ENCODE results near the gene TLX1.

The TLX1 gene

DNA sequence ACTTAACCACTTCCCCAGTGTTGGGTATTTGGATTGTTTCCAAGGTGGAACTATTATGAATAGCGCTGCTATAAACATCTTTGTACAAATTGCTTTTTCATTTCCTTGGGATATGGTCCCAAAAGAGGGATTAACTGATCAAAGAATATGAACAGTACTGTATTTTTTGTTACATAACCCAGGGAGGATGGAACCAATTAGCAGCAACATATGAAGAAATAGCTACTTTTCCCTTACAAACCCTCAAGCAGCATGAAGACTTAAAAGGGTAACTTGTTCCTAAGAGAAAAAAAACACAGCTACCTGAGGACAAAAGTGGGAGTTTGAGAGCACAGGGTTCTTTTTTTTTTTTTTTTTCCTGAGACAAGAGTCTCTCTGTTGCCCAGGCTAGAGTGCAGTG is 13.1 kb upstream of the TLX1 start:
- H3K36me3 ChIP-seq (replicated peaks; ENCODE audit: insufficient read depth, low read length): no peaks in the 10 kb centered on the region
- no peak for TF ChIP-seq EZH2 (optimal IDR thresholded peaks at IDR 0.05; ENCODE audit: low read depth, low read length)
- TF ChIP-seq, protein P1, sequence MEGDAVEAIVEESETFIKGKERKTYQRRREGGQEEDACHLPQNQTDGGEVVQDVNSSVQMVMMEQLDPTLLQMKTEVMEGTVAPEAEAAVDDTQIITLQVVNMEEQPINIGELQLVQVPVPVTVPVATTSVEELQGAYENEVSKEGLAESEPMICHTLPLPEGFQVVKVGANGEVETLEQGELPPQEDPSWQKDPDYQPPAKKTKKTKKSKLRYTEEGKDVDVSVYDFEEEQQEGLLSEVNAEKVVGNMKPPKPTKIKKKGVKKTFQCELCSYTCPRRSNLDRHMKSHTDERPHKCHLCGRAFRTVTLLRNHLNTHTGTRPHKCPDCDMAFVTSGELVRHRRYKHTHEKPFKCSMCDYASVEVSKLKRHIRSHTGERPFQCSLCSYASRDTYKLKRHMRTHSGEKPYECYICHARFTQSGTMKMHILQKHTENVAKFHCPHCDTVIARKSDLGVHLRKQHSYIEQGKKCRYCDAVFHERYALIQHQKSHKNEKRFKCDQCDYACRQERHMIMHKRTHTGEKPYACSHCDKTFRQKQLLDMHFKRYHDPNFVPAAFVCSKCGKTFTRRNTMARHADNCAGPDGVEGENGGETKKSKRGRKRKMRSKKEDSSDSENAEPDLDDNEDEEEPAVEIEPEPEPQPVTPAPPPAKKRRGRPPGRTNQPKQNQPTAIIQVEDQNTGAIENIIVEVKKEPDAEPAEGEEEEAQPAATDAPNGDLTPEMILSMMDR (IDR thresholded peaks at IDR 0.05; ENCODE audit: low read length): no peak
- no peak for TF ChIP-seq EZH2phosphoT487 (IDR thresholded peaks at IDR 0.05; ENCODE audit: low read length)
- H4K20me1 ChIP-seq (ENCODE audit: insufficient read depth, low read length): no peaks in the 10 kb centered on the region
- H3K9ac ChIP-seq (ENCODE audit: low read length): no peak overlapping the region
- H3K4me2 ChIP-seq (ENCODE audit: low read depth, low read length): no peak overlapping the region
- H3K79me2 ChIP-seq (ENCODE audit: low read length): no peaks in the 10 kb centered on the region
- no peak overlapping the region for H3K4me3 ChIP-seq (ENCODE audit: low read length)
- no peaks in the 10 kb centered on the region for H3F3A ChIP-seq (ENCODE audit: insufficient read depth, low read length)
- H3K9me3 ChIP-seq (replicated peaks; ENCODE audit: insufficient read depth, low read length): no peaks in the 10 kb centered on the region
- peaks cover 7% of the 10 kb centered on the region; the same call in 1 of the 2 replicates for H3K4me1 ChIP-seq (ENCODE audit: low read length)
- no peak overlapping the region for H3K27ac ChIP-seq (ENCODE audit: low read length)
- no peak for DNase-seq
- H2AFZ ChIP-seq (ENCODE audit: low read length): no peak overlapping the region
- peaks cover 29% of the 10 kb centered on the region for H3K27me3 ChIP-seq (replicated peaks; ENCODE audit: insufficient read depth, low read length)
- H3K9me2 ChIP-seq (replicated peaks; ENCODE audit: insufficient read depth, low read length): no peaks in the 10 kb centered on the region

DNA sequence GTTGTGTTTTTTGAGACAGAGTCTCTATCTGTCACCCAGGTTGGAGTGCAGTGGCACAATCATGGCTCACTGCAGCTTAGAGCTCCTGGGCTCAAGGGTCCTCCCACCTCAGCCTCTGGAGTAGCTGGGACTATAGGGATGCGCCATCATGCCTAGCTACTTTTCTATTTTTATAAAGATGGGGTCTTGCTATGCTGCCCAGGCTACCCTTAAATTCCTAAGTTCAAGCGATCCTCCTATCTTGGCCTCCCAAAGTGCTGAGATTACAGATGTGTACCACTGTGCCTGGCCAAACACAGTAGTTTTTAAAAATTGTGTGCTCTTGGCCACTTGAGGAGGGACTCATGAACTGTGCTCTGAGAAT is 10.6 kb upstream of the TLX1 start:
- H3K79me2 ChIP-seq (ENCODE audit: low read length): no peaks in the 10 kb centered on the region
- peaks cover 48% of the 10 kb centered on the region for H3K27me3 ChIP-seq (replicated peaks; ENCODE audit: insufficient read depth, low read length)
- peak overlapping the region; percentile 63 for H3K4me3 ChIP-seq (ENCODE audit: low read length)
- peak overlapping the region; percentile 75 for H2AFZ ChIP-seq (ENCODE audit: low read length)
- H3K9me2 ChIP-seq (replicated peaks; ENCODE audit: insufficient read depth, low read length): no peaks in the 10 kb centered on the region
- H3K9me3 ChIP-seq (replicated peaks; ENCODE audit: insufficient read depth, low read length): no peaks in the 10 kb centered on the region
- TF ChIP-seq EZH2 (optimal IDR thresholded peaks at IDR 0.05; ENCODE audit: low read depth, low read length): no peak
- TF ChIP-seq, protein P1 (IDR thresholded peaks at IDR 0.05; ENCODE audit: low read length): no peak
- TF ChIP-seq EZH2phosphoT487 (IDR thresholded peaks at IDR 0.05; ENCODE audit: low read length): no peak
- peak overlapping the region; percentile 80 for H3K4me2 ChIP-seq (ENCODE audit: low read depth, low read length)
- H3K27ac ChIP-seq (ENCODE audit: low read length): no peak overlapping the region
- peaks cover 7% of the 10 kb centered on the region; the same call in 1 of the 2 replicates for H3K4me1 ChIP-seq (ENCODE audit: low read length)
- no peaks in the 10 kb centered on the region for H4K20me1 ChIP-seq (ENCODE audit: insufficient read depth, low read length)
- no peak for DNase-seq
- no peak overlapping the region; the same call in 1 of the 2 replicates for H3K9ac ChIP-seq (ENCODE audit: low read length)
- no peaks in the 10 kb centered on the region for H3K36me3 ChIP-seq (replicated peaks; ENCODE audit: insufficient read depth, low read length)
- H3F3A ChIP-seq (ENCODE audit: insufficient read depth, low read length): no peaks in the 10 kb centered on the region

DNA sequence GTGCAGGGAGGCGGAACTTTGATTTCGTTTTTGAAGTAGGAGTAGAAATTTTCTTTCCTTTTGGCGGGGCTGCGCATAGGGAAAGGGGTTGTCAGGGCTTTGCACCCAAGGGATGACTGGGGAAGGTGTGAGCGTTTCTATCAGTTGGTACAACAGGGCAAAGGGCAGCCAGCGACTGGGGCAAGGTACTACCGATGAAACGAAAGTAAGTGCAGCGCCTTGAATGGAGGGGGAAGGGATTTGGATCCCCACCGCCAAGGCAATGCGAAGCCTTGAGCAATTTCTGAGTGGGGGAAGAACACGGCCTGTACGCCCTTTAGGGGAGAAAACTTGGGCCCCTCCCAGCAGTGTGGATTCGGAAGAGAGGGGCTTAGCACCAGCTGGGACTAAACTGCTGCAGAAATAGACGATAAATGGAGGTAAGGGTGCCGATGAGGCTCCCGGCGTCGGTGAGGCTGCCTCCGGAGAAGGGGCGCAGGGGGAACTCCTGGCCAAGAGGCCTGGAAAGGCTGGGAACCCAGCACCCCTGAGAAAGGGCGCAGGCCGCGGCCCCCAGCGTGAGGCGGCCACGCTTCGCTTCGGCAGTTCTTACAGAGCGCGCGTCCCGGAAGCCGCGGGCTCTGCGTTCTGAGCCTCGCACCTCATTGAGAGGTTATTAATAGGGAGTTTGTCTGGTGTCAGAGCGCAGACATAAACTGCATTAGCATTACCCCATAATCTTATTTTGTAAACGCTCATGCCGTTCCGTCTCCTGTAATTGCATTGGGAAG is 10.0 kb upstream of the TLX1 start:
- Histone ChIP-seq H3K79me2 (ENCODE audit: low read length) (no peaks in the 10 kb centered on the region), H3K36me3 (replicated peaks; ENCODE audit: insufficient read depth, low read length) (no peaks in the 10 kb centered on the region), H3K4me2 (ENCODE audit: low read depth, low read length) (peak overlapping the region; percentile 80), H3K27ac (ENCODE audit: low read length) (no peak overlapping the region), H3K9ac (ENCODE audit: low read length) (peak overlapping the region; percentile 55), H3K9me2 (replicated peaks; ENCODE audit: insufficient read depth, low read length) (no peaks in the 10 kb centered on the region), H3K27me3 (replicated peaks; ENCODE audit: insufficient read depth, low read length) (peaks cover 54% of the 10 kb centered on the region), H3F3A (ENCODE audit: insufficient read depth, low read length) (no peaks in the 10 kb centered on the region), H3K4me1 (ENCODE audit: low read length) (peaks cover 7% of the 10 kb centered on the region; the same call in 1 of the 2 replicates), H4K20me1 (ENCODE audit: insufficient read depth, low read length) (no peaks in the 10 kb centered on the region), H3K9me3 (replicated peaks; ENCODE audit: insufficient read depth, low read length) (no peaks in the 10 kb centered on the region), H2AFZ (ENCODE audit: low read length) (peak overlapping the region; percentile 75), H3K4me3 (ENCODE audit: low read length) (peak overlapping the region; percentile 63)
- TF ChIP-seq, protein P1 (IDR thresholded peaks at IDR 0.05; ENCODE audit: low read length): no peak
- TF ChIP-seq EZH2 (optimal IDR thresholded peaks at IDR 0.05; ENCODE audit: low read depth, low read length) (no peak), EZH2phosphoT487 (IDR thresholded peaks at IDR 0.05; ENCODE audit: low read length) (no peak)
- peak; percentile 51 for DNase-seq
